MCF 10A (cell line): ENCODE results near the gene CTSE. TPM values are rescaled to one million over a fixed set of nuclear protein-coding genes. Genes with fewer than 3 reads are reported as not detected.

Source experiments
- BruUV-seq: library from RNA; stranded (reverse); fragments of 400-500 nt; replicated peaks from 2 replicates; lab custom pipeline; 2021; lab: Mats Ljungman, UMichigan
- CTCF ChIA-PET: fragments of 300-600 bp; sonication (Branson Sonifier 250); formaldehyde crosslinking; extraction: SDS; loops from one replicate; lab custom pipeline; 2021; ENCODE audit warnings: antibody characterized with exemption, inconsistent platforms; lab: Yijun Ruan, JAX
- POLR2A ChIA-PET: fragments of 300-600, 350-650 bp; sonication (Branson Sonifier 250); formaldehyde crosslinking; extraction: SDS; loops from one replicate; lab custom pipeline; 2020; ENCODE audit warnings: antibody characterized with exemption, inconsistent platforms; lab: Yijun Ruan, JAX
- DNase-seq: peaks from one replicate; pipeline ENCODE4 v3.0.0-alpha.2; 2018; ENCODE audit not compliant: unreplicated experiment
- H3K27ac Mint-ChIP-seq: one replicate; pipeline ENCODE4 v1.8.0; 2022; ENCODE audit warnings: mild to moderate bottlenecking, low read depth, mixed read lengths; ENCODE audit not compliant: unreplicated experiment
- H3K27me3 Mint-ChIP-seq: one replicate; pipeline ENCODE4 v1.8.0; 2022; ENCODE audit warnings: mixed read lengths; ENCODE audit not compliant: insufficient read depth, unreplicated experiment
- H3K36me3 Mint-ChIP-seq: one replicate; pipeline ENCODE4 v1.8.0; 2022; ENCODE audit warnings: mild to moderate bottlenecking, moderate library complexity, mixed read lengths; ENCODE audit not compliant: insufficient read depth, unreplicated experiment
- H3K4me1 Mint-ChIP-seq: one replicate; pipeline ENCODE4 v1.8.0; 2022; ENCODE audit warnings: mixed read lengths; ENCODE audit not compliant: insufficient read depth, unreplicated experiment
- H3K4me3 Mint-ChIP-seq: one replicate; pipeline ENCODE4 v1.8.0; 2022; ENCODE audit warnings: mild to moderate bottlenecking, moderate library complexity, mixed read lengths; ENCODE audit not compliant: unreplicated experiment
- H3K9me3 Mint-ChIP-seq: one replicate; pipeline ENCODE4 v1.8.0; 2022; ENCODE audit warnings: mixed read lengths; ENCODE audit not compliant: unreplicated experiment
- CTCF ChIP-seq: fragments of 200-600 bp; IDR thresholded peaks from one replicate; pipeline ENCODE4 v1.8.0; 2022; ENCODE audit warnings: antibody characterized with exemption, mild to moderate bottlenecking; ENCODE audit not compliant: unreplicated experiment
- intact Hi-C: fragments of 100-400 bp; cut with micrococcal nuclease; formaldehyde crosslinking; loops from 2 replicates; pipeline ENCODE4 v1.14.1; 2022
- total RNA-seq: library from RNA; stranded (reverse); gene quantifications from 2 replicates; pipeline ENCODE4 v1.2.3, GENCODE V29; 2022

CTSE gene
- total RNA-seq, 1 experiment from 2014 or later: 0.79 TPM

- POLR2A ChIA-PET: interaction anchor here (1.0 to 1.2 kb wide), 2 partner anchors 19 to 23 kb away, joined by 3 to 6 read pairs; no protein-coding TSS in a partner anchor
- Mint-ChIP-seq H3K4me1 (peaks cover 26% of the 10 kb centered on the region), H3K4me3 (no peak overlapping the region), H3K27me3 (no peaks in the 10 kb centered on the region), H3K9me3 (no peaks in the 10 kb centered on the region), H3K36me3 (no peaks in the 10 kb centered on the region), H3K27ac (no peak overlapping the region)
- CTCF ChIA-PET: interaction anchor here (0.9 to 2.9 kb wide), 6 partner anchors 9 to 1272 kb away, joined by 3 to 14 read pairs (median 6); no protein-coding TSS in a partner anchor
- no peak for DNase-seq
- intact Hi-C loops: no loop called here
- no peak for TF ChIP-seq CTCF
- no TSS peak for BruUV-seq
Measured at GRCh38 chr1:206006946-206007345, 16.7 kb downstream of the CTSE start.

GRCh38 chr1:206005778-206006180, 17.9 kb downstream of the CTSE start:
- no peak for DNase-seq
- BruUV-seq: no TSS peak
- ChIA-PET CTCF (interaction anchor here (0.8 to 2.9 kb wide), 2 partner anchors 20 to 24 kb away, joined by 3 to 14 read pairs; no protein-coding TSS in a partner anchor), POLR2A (no interaction called here)
- no peaks in the 10 kb centered on the region for H3K27me3 Mint-ChIP-seq
- intact Hi-C loops: no loop called here
- peaks cover 36% of the 10 kb centered on the region for H3K4me1 Mint-ChIP-seq
- H3K36me3 Mint-ChIP-seq: no peaks in the 10 kb centered on the region
- no peak for TF ChIP-seq CTCF
- no peak overlapping the region for H3K27ac Mint-ChIP-seq
- no peaks in the 10 kb centered on the region for H3K9me3 Mint-ChIP-seq
- no peak overlapping the region for H3K4me3 Mint-ChIP-seq

- TF ChIP-seq CTCF: no peak
- Mint-ChIP-seq H3K9me3 (no peaks in the 10 kb centered on the region), H3K4me1 (peaks cover 37% of the 10 kb centered on the region), H3K27ac (no peak overlapping the region), H3K27me3 (no peaks in the 10 kb centered on the region), H3K36me3 (no peaks in the 10 kb centered on the region), H3K4me3 (no peak overlapping the region)
- ChIA-PET POLR2A (interaction anchor here (0.7 to 1.0 kb wide), 2 partner anchors 23 to 24 kb away, joined by 3 to 6 read pairs; no protein-coding TSS in a partner anchor), CTCF (interaction anchor here (0.7 to 2.9 kb wide), 4 partner anchors 9 to 100 kb away, joined by 3 to 14 read pairs (median 3); no protein-coding TSS in a partner anchor)
- DNase-seq: no peak
- intact Hi-C loops: no loop called here
- BruUV-seq: no TSS peak
Measured at GRCh38 chr1:206005234-206005633, 18.5 kb downstream of the CTSE start.

- intact Hi-C loops: no loop called here
- no TSS peak for BruUV-seq
- Mint-ChIP-seq H3K27me3 (no peaks in the 10 kb centered on the region), H3K4me1 (peaks cover 37% of the 10 kb centered on the region), H3K4me3 (no peak overlapping the region), H3K9me3 (no peaks in the 10 kb centered on the region), H3K27ac (peak overlapping the region; percentile 1), H3K36me3 (no peaks in the 10 kb centered on the region)
- POLR2A ChIA-PET: interaction anchor here (0.7 to 1.0 kb wide), 2 partner anchors 22 to 24 kb away, joined by 3 to 6 read pairs; no protein-coding TSS in a partner anchor
- CTCF ChIA-PET: interaction anchor here (0.7 to 2.9 kb wide), 4 partner anchors 9 to 100 kb away, joined by 3 to 14 read pairs (median 3); no protein-coding TSS in a partner anchor
- DNase-seq: no peak
- TF ChIP-seq CTCF: no peak
Measured at GRCh38 chr1:206004826-206005225, 18.9 kb downstream of the CTSE start.
